ENCODE measurements around the gene TP53TG3F. TPM values are rescaled to one million over a fixed set of nuclear protein-coding genes. Genes with fewer than 3 reads are reported as not detected.

Gene TP53TG3F
- not detected in 2 replicates for total RNA-seq

GRCh38 chr16:33459312-33459711 is at the start of gene TP53TG3F:
Gene TP53TG3F, plus strand, starts transcription at chr16:33459612. Its CDS starts 68 bp downstream, at chr16:33459680.

Small RNAs within 50 kb of the gene (small RNA-seq; reads per million reads assigned to genes)
- gene AC136944.5 (not detected), gene AC136944.6 (not detected)

Other genes with a start within 250 kb of the TP53TG3F start
- gene TP53TG3E, start 155.3 kb upstream of the TP53TG3F start, total RNA-seq: not detected in 2 replicates
- gene TP53TG3B, start 98.8 kb upstream of the TP53TG3F start, total RNA-seq: not detected in 2 replicates

Data from thoracic aorta endothelial cell (primary cell).